Heart right ventricle (tissue), 16 donors: ENCODE measurements around the gene ZNF772. TPM values are rescaled to one million over a fixed set of nuclear protein-coding genes. Genes with fewer than 3 reads are reported as not detected.
"Not testable (repeated sequence)": the region's sequence is repeated elsewhere in the genome, so short reads cannot be mapped to it uniquely, and the experiment has no call there.

Experiments
- ATAC-seq, 8 donors: fragments of 200-7000 bp; cut with Tn5 transposase; one replicate each; pipeline ENCODE4 v1.9.1; 2020; ENCODE audit warnings: mild to moderate bottlenecking in 8 of 8, moderate library complexity in 8 of 8, moderate number of reproducible peaks in 1 of 8
- DNase-seq, 2 donors: peaks; one replicate each; pipeline ENCODE4 v3.0.0-alpha.2; 2020
- H3K27ac ChIP-seq, 10 donors: fragments of 200-600 bp; sonication (generic) in 2 of 10; one replicate each; pipeline versions ENCODE4 v1.5.0 to v1.8.0; 2020 to 2022; ENCODE audit warnings: mild to moderate bottlenecking in 3 of 10
- H3K27me3 ChIP-seq, 7 donors: fragments of 200-600 bp; one replicate each; pipeline ENCODE4 v1.8.0; 2021 to 2022; ENCODE audit warnings: mild to moderate bottlenecking in 2 of 7
- H3K36me3 ChIP-seq, 9 donors: fragments of 200-600 bp; sonication (generic) in 1 of 9; one replicate each; pipeline versions ENCODE4 v1.5.0 to v1.8.0; 2020 to 2022; ENCODE audit warnings: mild to moderate bottlenecking in 2 of 9
- H3K4me1 ChIP-seq, 9 donors: fragments of 200-600 bp; sonication (generic) in 1 of 9; one replicate each; pipeline versions ENCODE4 v1.5.0 to v1.8.0; 2020 to 2022; ENCODE audit warnings: mild to moderate bottlenecking in 4 of 9
- H3K4me3 ChIP-seq, 10 donors: fragments of 200-600 bp; sonication (generic) in 2 of 10; one replicate each; pipeline versions ENCODE4 v1.5.0 to v1.8.0; 2020 to 2022; ENCODE audit warnings: mild to moderate bottlenecking in 7 of 10, moderate library complexity in 2 of 10
- H3K9me3 ChIP-seq, 11 donors: fragments of 200-600 bp in 10 of 11; sonication (generic) in 2 of 11; one replicate each; pipeline versions ENCODE4 v1.5.0 to v1.8.0; 2013 to 2022; ENCODE audit warnings: mild to moderate bottlenecking in 2 of 11, control low read depth in 1 of 11, moderate library complexity in 1 of 11
- WGBS, 2 donors: extraction: QIAGEN DNeasy Blood & Tissue Kit; methylation state at CpG; one replicate each; pipeline ENCODE4 v1.1.7; 2013; ENCODE audit warnings: inconsistent platforms in 1 of 2; 5-methylcytosine and 5-hydroxymethylcytosine counted together
- intact Hi-C, 10 donors: fragments of 100-400 bp; cut with DNase I; formaldehyde crosslinking; loops; one replicate each; pipeline versions ENCODE4 v1.11.1 to v1.14.2; 2022
- polyA plus RNA-seq, 2 donors: library from polyadenylated mRNA; stranded (reverse); fragments of 200-250 nt; gene quantifications; one replicate each; pipeline ENCODE4 v1.2.3, GENCODE V29; 2013
- total RNA-seq, 10 donors: library from RNA; stranded (reverse); fragmentation: NEBNext Ultra II Directional in 3 of 10; extraction: Animal tissue kit (Norgen Biotek cat#: 25700) in 3 of 10; gene quantifications; one replicate each; pipeline versions ENCODE4 v1.2.1 to v1.2.4, GENCODE V29; 2021 to 2023
- TF ChIP-seq, protein P1 (sequence below), 9 donors: fragments of 200-600 bp; sonication (generic) in 2 of 9; IDR thresholded peaks; one replicate each; pipeline versions ENCODE4 v1.5.0 to v1.8.0; 2021 to 2022; ENCODE audit warnings: antibody characterized with exemption in 9 of 9, mild to moderate bottlenecking in 5 of 9, moderate library complexity in 1 of 9
- donor health status: Arrhythmogenic right ventricular cardiomyopathy.
- donor health status: ischemic (EF 13 %, LVEDD 7.1; RV severe dilation, severe dysfunction).
- donor health status: healthy with polysubstance abuse.
- donor health status: DM: no; HTN: yes; CAD: no.
- donor health status: DM: no; HTN: no; CAD: no.
- donor health status: ischemic (EF 25% LVEDD 6.9; RV normal size, moderate dysfunction).
- donor health status: ischemic (EF 25% LVEDD 5.7; RV mildly dilated, moderate dysfunction).
- donor health status: healthy.
- donor health status: DM: yes; HTN: yes; CAD: no.
- donor health status: Ischemic cardiomyopathy.
- donor health status: ischemic (EF 35%, LVEDD 5.7; RV mildly dilated, moderate dysfunction).
- donor health status: nonischemic (EF 11% LVEDD 7.7; RV severe dilation, severe dysfunction).
- donor health status: DM: yes; HTN: yes; CAD: no.
- donor health status: PGD.
- donor health status: ischemic (EF 29% LVEDD 5.4; RV normal size, mild dysfunction).
- donor health status: nonischemic (EF 23%, LVEDD 6.1; RV moderate dilation, normal function).

The ZNF772 gene
- total and polyA plus RNA-seq, 12 donors, result 2.4 to 27.4 (median 22.9) TPM

DNA sequence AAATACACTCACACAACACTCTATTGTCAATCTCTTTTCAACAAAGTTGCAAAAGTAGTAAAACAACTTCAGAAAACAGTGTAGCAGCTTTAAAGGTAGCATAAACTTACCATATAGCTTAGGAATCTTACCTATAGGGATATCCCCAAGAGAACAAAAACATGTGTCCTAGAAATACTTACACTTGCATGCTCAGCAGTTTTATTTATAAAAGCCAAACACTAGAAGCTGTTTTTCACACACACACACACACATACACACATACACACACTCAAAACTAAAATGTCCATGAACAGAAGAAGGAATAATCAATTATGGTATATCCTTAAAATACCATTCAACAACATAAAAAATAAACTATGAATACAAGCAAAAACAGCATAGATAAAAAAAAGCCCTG, 34.1 kb upstream of the ZNF772 start:
- TF ChIP-seq, protein P1, sequence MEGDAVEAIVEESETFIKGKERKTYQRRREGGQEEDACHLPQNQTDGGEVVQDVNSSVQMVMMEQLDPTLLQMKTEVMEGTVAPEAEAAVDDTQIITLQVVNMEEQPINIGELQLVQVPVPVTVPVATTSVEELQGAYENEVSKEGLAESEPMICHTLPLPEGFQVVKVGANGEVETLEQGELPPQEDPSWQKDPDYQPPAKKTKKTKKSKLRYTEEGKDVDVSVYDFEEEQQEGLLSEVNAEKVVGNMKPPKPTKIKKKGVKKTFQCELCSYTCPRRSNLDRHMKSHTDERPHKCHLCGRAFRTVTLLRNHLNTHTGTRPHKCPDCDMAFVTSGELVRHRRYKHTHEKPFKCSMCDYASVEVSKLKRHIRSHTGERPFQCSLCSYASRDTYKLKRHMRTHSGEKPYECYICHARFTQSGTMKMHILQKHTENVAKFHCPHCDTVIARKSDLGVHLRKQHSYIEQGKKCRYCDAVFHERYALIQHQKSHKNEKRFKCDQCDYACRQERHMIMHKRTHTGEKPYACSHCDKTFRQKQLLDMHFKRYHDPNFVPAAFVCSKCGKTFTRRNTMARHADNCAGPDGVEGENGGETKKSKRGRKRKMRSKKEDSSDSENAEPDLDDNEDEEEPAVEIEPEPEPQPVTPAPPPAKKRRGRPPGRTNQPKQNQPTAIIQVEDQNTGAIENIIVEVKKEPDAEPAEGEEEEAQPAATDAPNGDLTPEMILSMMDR (IDR thresholded peaks at IDR 0.05), result no peak
- peaks cover 3 to 100% (median 49%) of the 10 kb centered on the region in 11 donors for H3K9me3 ChIP-seq
- no peak for ATAC-seq

DNA sequence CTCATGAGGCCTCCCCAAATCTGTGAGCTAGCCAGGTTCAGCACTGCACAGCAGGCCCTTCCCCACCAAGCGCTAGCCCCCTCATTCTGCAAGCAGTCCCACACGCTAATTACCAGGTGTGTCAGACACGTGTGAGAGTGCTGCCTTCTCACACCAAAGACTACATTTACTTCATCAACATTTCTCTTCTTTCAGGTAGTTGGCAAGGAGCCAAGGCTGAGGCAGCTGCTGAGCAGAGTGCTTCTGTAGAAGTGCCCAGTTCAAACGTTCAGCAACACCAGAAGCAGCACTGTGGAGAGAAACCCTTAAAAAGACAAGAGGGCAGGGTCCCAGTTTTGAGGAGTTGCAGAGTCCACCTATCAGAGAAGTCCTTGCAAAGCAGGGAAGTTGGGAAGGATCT, 28.8 kb upstream of the ZNF772 start:
- ATAC-seq (no peak), DNase-seq (no peak)
- no peak overlapping the region for H3K27ac ChIP-seq
- TF ChIP-seq, protein P1 (IDR thresholded peaks at IDR 0.05), result no peak
- H3K4me3 ChIP-seq, result no peak overlapping the region
- peaks cover 0 to 94% (median 21%) of the 10 kb centered on the region in 11 donors for H3K9me3 ChIP-seq
- no peaks in the 10 kb centered on the region for H3K27me3 ChIP-seq
- 61 to 79% methylated on average over 4 of the region's 4 CpGs for WGBS, 2 donors
- H3K36me3 ChIP-seq, result peaks cover 0 to 80% (median 42%) of the 10 kb centered on the region in 9 donors
- intact Hi-C loops, result no loop called here
- peaks cover 0 to under 1% (median 0%) of the 10 kb centered on the region in 9 donors for H3K4me1 ChIP-seq

More for the DNA sequence above, 34.1 kb upstream of the ZNF772 start:
- Histone ChIP-seq H3K36me3 (peaks cover 0 to 97% (median 50%) of the 10 kb centered on the region in 9 donors), H3K4me1 (no peaks in the 10 kb centered on the region), H3K27ac (no peak overlapping the region), H3K4me3 (no peak overlapping the region), H3K27me3 (no peaks in the 10 kb centered on the region)
- DNase-seq, result no peak
- intact Hi-C loops, result no loop called here

DNA sequence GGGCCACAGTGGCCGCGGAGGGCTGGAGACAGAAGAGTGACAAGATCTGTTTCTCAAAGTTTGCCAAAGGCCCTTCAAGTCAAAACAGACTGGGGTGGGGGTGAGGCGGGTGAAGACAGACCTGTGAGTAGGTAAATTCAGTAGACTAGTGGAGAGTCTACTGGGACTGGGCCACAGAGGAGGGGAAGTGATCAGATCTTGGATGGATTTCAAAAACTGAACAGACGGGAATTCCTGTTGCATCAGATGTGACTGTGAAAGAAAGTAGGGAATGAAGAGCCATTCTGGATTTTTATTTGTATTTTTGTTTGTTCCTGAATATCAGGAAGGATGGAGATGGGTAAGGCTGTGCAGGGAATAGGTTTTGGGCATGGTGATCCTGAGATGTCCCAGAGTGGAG, 23.0 kb upstream of the ZNF772 start:
- DNase-seq, H3K4me1 ChIP-seq, H3K27me3 ChIP-seq, H3K27ac ChIP-seq: not testable (repeated sequence)
- H3K4me3 ChIP-seq, result peak overlapping the region in 9 of 10 donors; percentile 70 to 99 (median 87)
- H3K36me3 ChIP-seq, result peaks cover 0 to 32% (median 6%) of the 10 kb centered on the region in 9 donors
- H3K9me3 ChIP-seq, result peaks cover 0 to 80% (median 0%) of the 10 kb centered on the region in 11 donors
- ATAC-seq, result peak in 7 of 8 donors; percentile 3 to 62 (median 33)
- intact Hi-C loops, result loop anchor here in 1 of 10 donors (5.0 kb wide), 1 partner anchor 63 kb away; the partner anchor contains the start of gene ZNF749
- WGBS, 2 donors, result 0% methylated on average over 1 of the region's 4 CpGs

- intact Hi-C loops, result loop anchor here in 1 of 10 donors (5.0 kb wide), 1 partner anchor 63 kb away; the partner anchor contains the start of gene ZNF749
- not testable (repeated sequence) for H3K4me1 ChIP-seq, H3K27me3 ChIP-seq
- Histone ChIP-seq H3K27ac (peak within 1 kb of the TSS; percentile 60 to 96 (median 92)), H3K36me3 (peaks cover 0 to 29% (median under 1%) of the 10 kb centered on the region in 9 donors), H3K4me3 (peak within 1 kb of the TSS; percentile 70 to 99 (median 88)), H3K9me3 (peaks cover 0 to 82% (median 0%) of the 10 kb centered on the region in 11 donors)
- WGBS, 2 donors, result 0 to 1% methylated on average over 57 to 60 of the region's 69 CpGs
- DNase-seq (peak; percentile 97 to 98), ATAC-seq (peak; percentile 99 to 100 (median 100))
These were observed 22.5 kb upstream of the ZNF772 start, which contains the start of gene ZNF773 for GRCh38 chr19:57499680-57500395. Gene ZNF773 (plus strand): TSS chr19:57499938. CDS start chr19:57500081, 143 bp downstream.

DNA sequence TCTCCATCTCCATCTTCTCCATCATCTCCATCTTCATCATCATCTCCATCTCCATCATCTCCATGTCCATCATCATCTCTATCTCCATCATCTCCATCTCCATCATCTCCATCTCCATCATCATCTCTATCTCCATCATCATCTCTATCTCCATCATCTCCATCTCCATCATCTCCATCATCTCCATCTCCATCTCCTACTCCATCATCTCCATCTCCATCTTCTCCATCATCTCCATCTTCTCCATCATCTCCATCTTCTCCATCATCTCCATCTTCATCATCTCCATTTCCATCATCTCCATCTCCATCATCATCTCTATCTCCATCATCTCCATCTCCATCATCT, 21.9 kb upstream of the ZNF772 start:
- Histone ChIP-seq H3K4me3 (peak overlapping the region in 3 of 10 donors; percentile 70 to 99 (median 91)), H3K36me3 (peaks cover 0 to 29% (median 0%) of the 10 kb centered on the region in 9 donors), H3K9me3 (peaks cover 0 to 85% (median 0%) of the 10 kb centered on the region in 11 donors)
- H3K4me1 ChIP-seq, DNase-seq, intact Hi-C loops, H3K27ac ChIP-seq, ATAC-seq, H3K27me3 ChIP-seq: not testable (repeated sequence)

DNA sequence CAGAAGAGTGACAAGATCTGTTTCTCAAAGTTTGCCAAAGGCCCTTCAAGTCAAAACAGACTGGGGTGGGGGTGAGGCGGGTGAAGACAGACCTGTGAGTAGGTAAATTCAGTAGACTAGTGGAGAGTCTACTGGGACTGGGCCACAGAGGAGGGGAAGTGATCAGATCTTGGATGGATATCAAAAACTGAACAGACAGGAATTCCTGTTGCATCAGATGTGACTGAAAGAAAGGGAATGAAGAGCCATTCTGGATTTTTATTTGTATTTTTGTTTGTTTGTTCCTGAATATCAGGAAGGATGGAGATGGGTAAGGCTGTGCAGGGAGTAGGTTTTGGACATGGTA, 10.9 kb upstream of the ZNF772 start:
- peak overlapping the region in 7 of 10 donors; percentile 14 to 100 (median 33) for H3K4me3 ChIP-seq

More for the DNA sequence above, 10.9 kb upstream of the ZNF772 start:
- no CpG with 5 or more reads among the region's 1 CpG for WGBS, 2 donors
- peaks cover 0 to 33% (median 14%) of the 10 kb centered on the region in 9 donors for H3K36me3 ChIP-seq
- peaks cover 6 to 11% (median 8%) of the 10 kb centered on the region in 9 donors for H3K4me1 ChIP-seq
- peak in 6 of 8 donors; percentile 19 to 50 (median 28) for ATAC-seq
- intact Hi-C loops, H3K27me3 ChIP-seq, H3K27ac ChIP-seq, DNase-seq: not testable (repeated sequence)
- peaks cover 0 to 21% (median 0%) of the 10 kb centered on the region in 11 donors for H3K9me3 ChIP-seq
